Osteoblast (primary cell): Measurements from ENCODE around the gene NPAS4. TPM values are rescaled to one million over a fixed set of nuclear protein-coding genes. Genes with fewer than 3 reads are reported as not detected.
A peak's percentile ranks its signal among the peaks of the same experiment; 100 is the strongest.
"Not testable (repeated sequence)": the region's sequence is repeated elsewhere in the genome, so short reads cannot be mapped to it uniquely, and the experiment has no call there.

Experiments used
- DNase-seq: peaks from one replicate; pipeline ENCODE4 v3.0.0; 2011; ENCODE audit warnings: low spot score, mixed read lengths; ENCODE audit not compliant: insufficient read length; ENCODE audit errors: missing footprints
- H2AFZ ChIP-seq: 2 replicates; pipeline ENCODE4 v1.6.0; 2011; ENCODE audit warnings: mild to moderate bottlenecking, low read length
- H3K27ac ChIP-seq: 2 replicates; pipeline ENCODE4 v1.5.1; 2011; ENCODE audit warnings: mild to moderate bottlenecking, low read depth, low read length, moderate library complexity
- H3K27me3 ChIP-seq: 2 replicates; pipeline ENCODE4 v1.6.0; 2012; ENCODE audit warnings: mild to moderate bottlenecking, control low read depth, inconsistent platforms, low read length, moderate library complexity; ENCODE audit not compliant: insufficient read depth
- H3K36me3 ChIP-seq: 2 replicates; pipeline ENCODE4 v1.5.1; 2011; ENCODE audit warnings: mild to moderate bottlenecking, low read length, control low read depth, moderate library complexity; ENCODE audit not compliant: insufficient read depth
- H3K4me1 ChIP-seq: 2 replicates; pipeline ENCODE4 v1.5.1; 2011; ENCODE audit warnings: mild to moderate bottlenecking, low read length, control low read depth, moderate library complexity; ENCODE audit not compliant: insufficient read depth
- H3K4me2 ChIP-seq: 2 replicates; pipeline ENCODE4 v1.6.0; 2011; ENCODE audit warnings: mild to moderate bottlenecking, low read length; ENCODE audit not compliant: insufficient read depth
- H3K4me3 ChIP-seq: fragments of 200-600 bp; sonication (generic); 3 replicates; pipeline ENCODE4 v1.5.1; 2012; ENCODE audit warnings: mild to moderate bottlenecking, low read length, inconsistent platforms; ENCODE audit not compliant: insufficient read depth
- H3K79me2 ChIP-seq: 2 replicates; pipeline ENCODE4 v1.6.0; 2012; ENCODE audit warnings: mild to moderate bottlenecking, low read length, control low read depth, inconsistent platforms; ENCODE audit not compliant: insufficient read depth
- H3K9me3 ChIP-seq: 2 replicates; pipeline ENCODE4 v1.5.1; 2011; ENCODE audit warnings: low read depth, low read length, control low read depth
- H4K20me1 ChIP-seq: 2 replicates; pipeline ENCODE4 v1.6.0; 2012; ENCODE audit warnings: mild to moderate bottlenecking, low read length, control low read depth; ENCODE audit not compliant: insufficient read depth
- total RNA-seq: library from RNA; depleted of rRNA; stranded (reverse); fragments of >200 nt; gene quantifications from 2 replicates; pipeline ENCODE4 v1.2.3, GENCODE V29; 2012
- TF ChIP-seq, protein P1 (sequence below): IDR thresholded peaks from 2 replicates; pipeline ENCODE4 v1.5.1; 2011; ENCODE audit warnings: mild to moderate bottlenecking, low read depth, low read length, moderate library complexity; ENCODE audit errors: extremely low read depth

Gene NPAS4
- total RNA-seq, 1 donor = 0.36 TPM

DNA sequence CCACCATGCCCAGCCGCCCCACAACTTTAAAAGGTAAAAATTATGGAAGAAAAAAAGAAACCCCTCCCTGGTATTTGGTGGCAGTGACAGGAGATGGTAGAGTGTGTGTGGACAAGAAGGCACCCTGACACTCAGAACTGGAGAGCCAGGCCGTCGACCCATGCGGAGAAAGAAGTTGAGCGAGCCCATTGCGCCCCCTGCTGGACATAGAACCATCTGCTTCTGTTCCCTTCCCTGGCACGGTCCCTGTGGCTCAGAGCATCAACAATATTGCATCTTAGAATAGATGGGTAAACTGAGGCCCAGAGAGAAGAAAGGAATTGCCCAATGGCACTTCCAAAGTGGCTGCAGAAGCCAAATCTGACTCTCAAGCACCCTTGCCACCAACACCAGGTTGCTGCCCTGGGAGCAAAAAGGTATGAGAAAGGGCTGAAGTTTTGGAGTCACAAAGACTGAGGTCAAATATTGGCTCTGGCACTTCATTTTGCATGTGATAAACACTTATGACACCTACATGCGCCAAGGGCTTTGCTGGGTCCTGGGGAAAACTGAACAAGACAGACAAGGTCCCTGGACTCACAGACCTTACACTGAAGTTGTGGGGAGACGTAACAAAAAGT is 9.3 kb downstream of the NPAS4 start:
- TF ChIP-seq, protein P1, sequence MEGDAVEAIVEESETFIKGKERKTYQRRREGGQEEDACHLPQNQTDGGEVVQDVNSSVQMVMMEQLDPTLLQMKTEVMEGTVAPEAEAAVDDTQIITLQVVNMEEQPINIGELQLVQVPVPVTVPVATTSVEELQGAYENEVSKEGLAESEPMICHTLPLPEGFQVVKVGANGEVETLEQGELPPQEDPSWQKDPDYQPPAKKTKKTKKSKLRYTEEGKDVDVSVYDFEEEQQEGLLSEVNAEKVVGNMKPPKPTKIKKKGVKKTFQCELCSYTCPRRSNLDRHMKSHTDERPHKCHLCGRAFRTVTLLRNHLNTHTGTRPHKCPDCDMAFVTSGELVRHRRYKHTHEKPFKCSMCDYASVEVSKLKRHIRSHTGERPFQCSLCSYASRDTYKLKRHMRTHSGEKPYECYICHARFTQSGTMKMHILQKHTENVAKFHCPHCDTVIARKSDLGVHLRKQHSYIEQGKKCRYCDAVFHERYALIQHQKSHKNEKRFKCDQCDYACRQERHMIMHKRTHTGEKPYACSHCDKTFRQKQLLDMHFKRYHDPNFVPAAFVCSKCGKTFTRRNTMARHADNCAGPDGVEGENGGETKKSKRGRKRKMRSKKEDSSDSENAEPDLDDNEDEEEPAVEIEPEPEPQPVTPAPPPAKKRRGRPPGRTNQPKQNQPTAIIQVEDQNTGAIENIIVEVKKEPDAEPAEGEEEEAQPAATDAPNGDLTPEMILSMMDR = peak; percentile 87

DNA sequence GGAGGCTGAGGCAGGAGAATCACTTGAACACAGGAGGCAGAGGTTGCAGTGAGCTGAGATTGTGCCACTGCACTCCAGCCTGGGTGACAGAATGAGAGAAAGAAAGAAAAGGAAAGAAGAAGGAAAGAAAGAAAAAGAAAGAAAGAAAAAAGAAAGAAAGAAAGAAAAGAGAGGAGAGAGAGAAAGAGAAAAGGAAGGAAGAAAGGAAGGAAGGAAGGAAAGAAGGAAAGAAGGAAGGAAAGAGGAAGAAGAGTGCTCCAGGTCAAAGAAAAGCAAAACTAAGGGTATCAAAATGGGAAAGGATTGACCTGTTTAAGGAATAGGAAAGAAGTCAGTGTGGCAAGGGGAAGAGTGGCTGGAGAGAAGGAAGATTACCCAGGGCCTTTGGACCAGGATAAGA is 10.5 kb downstream of the NPAS4 start:
- H3K79me2 ChIP-seq, H3K4me2 ChIP-seq, DNase-seq, H3K4me1 ChIP-seq, H3K27me3 ChIP-seq, H2AFZ ChIP-seq, H3K27ac ChIP-seq, H3K4me3 ChIP-seq, H3K36me3 ChIP-seq, H3K9me3 ChIP-seq, H4K20me1 ChIP-seq: not testable (repeated sequence)

More for the DNA sequence above, 9.3 kb downstream of the NPAS4 start:
- no peaks in the 10 kb centered on the region for H3K9me3 ChIP-seq
- no peaks in the 10 kb centered on the region for H3K4me1 ChIP-seq
- H4K20me1 ChIP-seq = no peaks in the 10 kb centered on the region
- no peak overlapping the region for H2AFZ ChIP-seq
- H3K27me3 ChIP-seq = peaks cover 4% of the 10 kb centered on the region
- no peaks in the 10 kb centered on the region for H3K79me2 ChIP-seq
- DNase-seq = peak; percentile 97
- no peak overlapping the region for H3K4me2 ChIP-seq
- H3K36me3 ChIP-seq = no peaks in the 10 kb centered on the region
- H3K27ac ChIP-seq = no peak overlapping the region
- H3K4me3 ChIP-seq = no peak overlapping the region

DNA sequence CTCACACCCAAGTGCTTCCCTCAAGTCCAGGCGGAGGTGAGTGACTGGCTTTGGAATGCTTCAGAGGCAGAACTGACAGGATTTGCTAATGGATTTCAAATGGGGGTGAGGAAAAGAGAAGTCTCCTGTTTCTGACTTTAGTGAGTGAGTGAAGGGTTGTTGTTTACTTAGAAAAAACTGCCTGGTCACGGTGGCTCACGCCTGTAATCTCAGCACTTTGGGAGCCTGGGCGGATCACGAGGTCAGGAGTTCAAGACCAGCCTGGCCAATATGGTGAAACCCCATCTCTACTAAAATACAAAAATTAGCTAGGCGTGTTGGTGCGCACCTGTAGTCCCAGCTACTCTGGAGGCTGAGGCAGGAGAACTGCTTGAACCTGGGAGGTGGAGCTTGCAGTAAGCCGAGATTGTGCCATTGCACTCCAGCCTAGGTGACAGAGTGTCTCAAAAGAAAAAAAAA is 11.1 kb downstream of the NPAS4 start:
- not testable (repeated sequence) for H4K20me1 ChIP-seq, H3K4me3 ChIP-seq, H3K27me3 ChIP-seq, H3K36me3 ChIP-seq, H3K27ac ChIP-seq, H3K4me2 ChIP-seq, DNase-seq, H3K9me3 ChIP-seq, H3K4me1 ChIP-seq, H2AFZ ChIP-seq, H3K79me2 ChIP-seq

DNA sequence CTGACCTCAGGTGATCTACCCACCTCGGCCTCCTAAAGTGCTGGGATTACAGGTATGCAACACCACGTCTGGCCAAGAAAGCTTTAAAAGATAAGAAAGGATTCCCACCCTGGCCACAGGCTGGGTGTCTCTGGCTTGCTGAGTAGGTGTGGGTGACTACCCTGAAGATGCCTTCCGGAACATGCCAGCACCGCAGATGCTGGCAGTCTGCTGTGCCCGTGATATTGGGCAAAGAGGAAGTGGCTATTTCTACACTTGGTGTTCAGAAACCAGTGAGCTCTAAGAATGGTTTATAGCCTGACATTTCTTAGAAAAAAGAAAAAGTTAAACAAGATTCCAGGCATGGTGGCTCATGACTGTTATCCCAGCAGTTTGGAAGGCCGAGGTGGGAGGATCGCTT is 11.8 kb downstream of the NPAS4 start:
- Histone ChIP-seq H3K27ac (no peak overlapping the region), H3K4me2 (no peak overlapping the region), H3K9me3 (no peaks in the 10 kb centered on the region), H3K79me2 (no peaks in the 10 kb centered on the region), H4K20me1 (no peaks in the 10 kb centered on the region), H3K4me3 (no peak overlapping the region), H3K4me1 (no peaks in the 10 kb centered on the region), H2AFZ (no peak overlapping the region), H3K36me3 (peaks cover 9% of the 10 kb centered on the region), H3K27me3 (no peaks in the 10 kb centered on the region)
- no peak for DNase-seq
- TF ChIP-seq, protein P1 = no peak

DNA sequence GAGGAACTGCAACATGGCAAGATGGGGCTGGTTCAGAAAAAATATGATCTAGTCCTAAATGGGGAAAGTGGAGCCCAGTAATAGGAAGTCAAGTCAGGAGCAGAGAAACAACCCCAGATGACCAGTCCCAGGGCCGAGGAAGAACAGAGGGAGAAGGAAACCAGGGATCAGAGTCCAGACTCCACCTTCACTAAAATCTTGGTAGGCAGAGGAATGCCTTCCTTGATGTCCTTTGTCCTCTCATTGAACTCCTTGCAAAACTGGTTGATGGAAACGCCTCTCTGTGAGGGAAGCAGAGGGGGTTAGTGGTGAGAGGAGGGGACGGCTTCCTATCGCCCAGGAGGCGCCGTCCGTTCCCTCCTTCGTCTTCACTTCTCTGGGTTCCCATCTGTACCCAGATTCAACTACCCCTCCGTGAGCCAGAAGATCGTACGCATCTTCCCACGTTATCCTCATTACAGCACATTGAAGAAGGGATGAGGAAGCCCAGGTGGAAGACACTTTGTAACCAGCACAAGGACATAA is 17.2 kb downstream of the NPAS4 start:
- Histone ChIP-seq H3K27ac (peak overlapping the region; percentile 84), H3K27me3 (peaks cover 3% of the 10 kb centered on the region), H3K4me3 (peak overlapping the region; percentile 84), H3K36me3 (peaks cover 9% of the 10 kb centered on the region), H4K20me1 (no peaks in the 10 kb centered on the region), H3K9me3 (no peaks in the 10 kb centered on the region), H3K4me2 (peak overlapping the region; percentile 99), H3K79me2 (peaks cover 7% of the 10 kb centered on the region), H2AFZ (peak overlapping the region; percentile 99), H3K4me1 (peaks cover 7% of the 10 kb centered on the region)
- DNase-seq = no peak
- TF ChIP-seq, protein P1 = no peak
